LHCN-M2 (cell line): ENCODE measurements around the gene NACA2. TPM values are rescaled to one million over a fixed set of nuclear protein-coding genes. Genes with fewer than 3 reads are reported as not detected.
"Not testable (repeated sequence)": the region's sequence is repeated elsewhere in the genome, so short reads cannot be mapped to it uniquely, and the experiment has no call there.

ENCODE experiments used
- DNase-seq: peaks from one replicate; pipeline ENCODE4 v3.0.0-alpha.2; 2012; ENCODE audit warnings: low read depth
- total RNA-seq: library from RNA; depleted of rRNA; stranded (reverse); fragments of >200 nt; gene quantifications from 2 replicates; pipeline ENCODE4 v1.2.3, GENCODE V29; 2014

The NACA2 gene
- total RNA-seq, 1 experiment from 2014 or later: not detected

- DNase-seq: no peak
These were observed 12.4 kb downstream of the NACA2 start for GRCh38 chr17:61578645-61579044.

DNA sequence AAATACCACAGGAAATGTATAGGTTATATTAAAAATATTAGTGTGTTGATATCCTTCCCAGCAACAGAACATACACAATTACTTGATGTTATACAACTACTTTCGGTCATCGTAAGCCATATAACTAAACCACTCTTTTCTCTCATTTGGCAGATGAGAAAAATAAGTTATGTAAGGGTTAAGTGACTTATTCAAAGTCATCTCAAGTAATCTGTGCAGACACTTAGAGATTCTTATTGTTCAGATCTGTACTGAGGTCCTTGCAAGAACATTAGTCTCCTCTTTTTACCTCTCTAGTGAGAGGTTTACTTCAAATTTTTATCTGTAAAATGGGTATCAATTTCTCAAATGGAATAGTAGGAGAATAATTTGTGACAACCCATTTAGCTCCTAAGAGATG, 15.0 kb downstream of the NACA2 start:
- no peak for DNase-seq

DNA sequence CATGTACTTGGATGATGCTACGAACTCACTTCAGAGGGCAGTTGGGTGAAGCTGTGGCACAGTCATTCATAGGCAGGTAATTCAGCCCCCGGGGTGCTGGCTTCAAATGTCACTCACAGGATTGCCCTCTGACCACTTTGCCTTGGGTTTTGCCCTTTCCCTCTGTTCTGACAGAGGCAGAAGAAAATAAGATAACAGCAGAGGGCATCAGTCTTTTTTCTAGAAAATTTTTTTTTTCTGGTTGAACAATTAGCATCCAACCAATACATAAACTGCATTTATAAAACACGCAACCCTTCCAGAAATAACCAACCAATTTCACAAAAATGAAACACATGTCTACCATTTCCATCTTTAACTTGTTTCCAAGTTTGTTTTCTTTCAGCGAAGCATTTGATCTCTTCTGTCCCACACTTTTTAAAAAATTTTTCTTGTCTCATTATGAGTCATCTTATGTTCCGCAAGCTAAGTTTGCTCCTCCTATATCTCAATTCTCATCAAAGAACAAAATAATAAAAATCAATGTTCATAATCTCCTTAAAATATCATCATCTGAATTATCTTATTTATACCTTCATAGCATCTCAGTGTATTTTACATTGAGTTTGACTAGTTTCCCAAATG, 15.6 kb downstream of the NACA2 start:
- no peak for DNase-seq

- DNase-seq: peak; percentile 58
These were observed 16.3 kb downstream of the NACA2 start for GRCh38 chr17:61574542-61575351.

- not testable (repeated sequence) for DNase-seq
These were observed 18.5 kb downstream of the NACA2 start for GRCh38 chr17:61572547-61572946.

DNA sequence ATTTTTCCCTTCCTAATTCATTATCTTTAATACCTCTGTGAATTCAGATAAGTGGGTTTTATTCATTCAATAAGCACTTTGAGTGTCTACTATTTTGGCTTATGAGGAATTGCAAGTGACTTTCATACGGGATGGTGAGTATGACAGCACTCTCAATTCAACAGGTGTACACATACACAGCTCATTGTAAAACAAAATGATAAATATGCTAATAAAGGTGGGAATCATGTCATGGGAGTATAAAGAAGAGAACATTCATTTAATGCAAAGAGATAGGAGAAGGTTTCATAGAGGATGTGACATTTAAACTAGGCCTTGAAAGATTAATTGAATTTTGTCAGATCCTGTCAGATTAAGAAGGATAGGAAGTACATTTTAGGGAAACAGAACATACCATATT, 19.4 kb downstream of the NACA2 start:
- no peak for DNase-seq

DNA sequence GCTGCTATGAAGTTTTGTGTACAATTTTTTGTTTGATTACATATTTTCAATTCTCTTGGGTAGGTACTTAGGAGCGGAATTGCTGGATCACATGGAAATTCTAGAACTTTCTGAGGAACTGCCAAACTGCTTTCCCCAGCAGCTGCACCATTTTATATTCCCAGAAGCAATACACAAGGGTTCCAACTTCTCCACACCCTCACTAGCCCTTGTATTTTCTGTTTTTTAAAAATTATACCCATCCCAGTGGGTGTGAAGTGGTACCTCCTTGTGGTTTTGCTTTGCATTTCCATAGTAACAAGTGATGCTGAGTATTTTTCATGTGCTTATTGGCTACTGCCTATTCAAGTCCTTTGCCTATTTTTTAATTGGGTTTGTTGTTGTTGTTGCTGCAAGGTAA, 20.9 kb downstream of the NACA2 start:
- peak; percentile 16 for DNase-seq

DNA sequence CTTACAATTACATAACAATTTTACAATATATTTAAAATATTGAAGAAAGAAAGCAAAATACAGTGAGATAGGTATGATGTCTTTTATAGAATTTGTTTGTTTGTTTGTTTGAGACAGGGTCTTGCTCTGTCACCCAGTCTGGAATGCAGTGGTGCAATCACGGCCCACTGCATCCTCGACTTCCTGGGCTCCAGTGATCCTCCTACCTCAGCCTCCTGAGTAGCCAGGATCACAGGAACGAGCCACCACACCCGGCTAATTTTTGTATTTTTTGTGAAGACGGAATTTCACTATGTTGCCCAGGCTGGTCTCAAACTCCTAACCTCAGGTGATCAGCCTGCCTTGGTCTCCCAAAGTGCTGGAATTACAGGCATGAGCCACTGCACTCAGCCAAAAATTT, 21.5 kb downstream of the NACA2 start:
- DNase-seq: not testable (repeated sequence)

- DNase-seq: no peak
These were observed 22.6 kb downstream of the NACA2 start for GRCh38 chr17:61568219-61569072.

GRCh38 chr17:61567045-61567802, 23.8 kb downstream of the NACA2 start:
- DNase-seq: no peak

- not testable (repeated sequence) for DNase-seq
These were observed 24.6 kb downstream of the NACA2 start for GRCh38 chr17:61566448-61566847.

DNA sequence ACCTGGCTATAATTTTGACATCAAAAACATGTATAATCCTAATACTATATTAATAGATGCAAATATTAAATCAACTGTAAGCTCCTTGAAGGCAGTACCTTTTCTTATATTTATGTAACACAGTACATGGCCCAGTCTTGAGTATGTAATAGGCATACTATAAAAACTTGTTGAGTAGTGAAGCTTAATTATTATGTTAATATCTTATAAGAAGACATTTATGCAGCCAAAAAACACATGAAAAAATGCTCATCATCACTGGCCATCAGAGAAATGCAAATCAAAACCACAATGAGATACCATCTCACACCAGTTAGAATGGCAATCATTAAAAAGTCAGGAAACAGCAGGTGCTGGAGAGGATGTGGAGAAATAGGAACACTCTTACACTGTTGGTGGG, 25.2 kb downstream of the NACA2 start:
- not testable (repeated sequence) for DNase-seq

- DNase-seq: no peak
These were observed 25.8 kb downstream of the NACA2 start for GRCh38 chr17:61565213-61565612.

DNA sequence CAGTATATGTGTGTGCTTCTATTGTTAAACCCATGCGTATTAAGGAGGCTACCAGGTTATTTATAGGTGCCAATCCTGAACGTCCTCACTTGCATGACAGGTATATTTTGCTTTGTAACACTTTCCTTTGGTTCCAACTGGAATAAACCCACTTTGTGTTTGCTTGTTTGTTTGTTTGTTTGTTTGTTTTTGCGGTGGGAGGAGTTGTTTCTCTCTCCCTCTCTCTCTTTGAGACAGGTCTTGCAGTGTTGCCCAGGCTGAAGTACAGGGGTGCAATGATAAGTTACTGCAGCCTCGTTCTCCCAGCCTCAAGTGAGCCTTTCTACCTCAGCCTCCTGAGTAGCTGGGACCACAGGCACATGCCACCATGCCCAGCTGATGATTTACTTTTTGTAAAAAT, 28.7 kb downstream of the NACA2 start:
- DNase-seq: no peak

- DNase-seq: no peak
These were observed 29.7 kb downstream of the NACA2 start for GRCh38 chr17:61561354-61561753.

- DNase-seq: no peak
These were observed 30.9 kb downstream of the NACA2 start for GRCh38 chr17:61560071-61560470.

GRCh38 chr17:61556224-61557188, 34.5 kb downstream of the NACA2 start:
- DNase-seq: no peak

DNA sequence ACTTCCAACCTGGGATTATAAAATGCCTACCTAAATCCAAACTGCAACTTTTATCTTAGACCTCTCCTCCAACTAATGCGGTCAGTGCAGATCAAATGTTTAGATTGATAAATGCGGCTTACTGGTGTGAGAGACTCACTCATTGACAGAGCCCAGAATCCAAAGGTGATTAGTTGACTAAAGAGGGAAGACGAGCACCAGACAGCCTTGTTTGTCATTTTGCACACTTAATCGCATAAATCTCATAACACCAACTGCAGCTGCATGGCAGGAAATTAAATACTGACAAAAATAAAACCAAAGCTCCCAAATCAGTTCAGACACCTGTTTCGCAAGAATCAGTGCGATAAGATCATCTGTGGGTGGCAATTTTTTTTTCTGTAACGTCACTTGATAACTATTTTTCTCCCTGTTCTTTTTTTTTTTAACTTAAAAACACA, 35.9 kb downstream of the NACA2 start:
- DNase-seq: no peak

DNA sequence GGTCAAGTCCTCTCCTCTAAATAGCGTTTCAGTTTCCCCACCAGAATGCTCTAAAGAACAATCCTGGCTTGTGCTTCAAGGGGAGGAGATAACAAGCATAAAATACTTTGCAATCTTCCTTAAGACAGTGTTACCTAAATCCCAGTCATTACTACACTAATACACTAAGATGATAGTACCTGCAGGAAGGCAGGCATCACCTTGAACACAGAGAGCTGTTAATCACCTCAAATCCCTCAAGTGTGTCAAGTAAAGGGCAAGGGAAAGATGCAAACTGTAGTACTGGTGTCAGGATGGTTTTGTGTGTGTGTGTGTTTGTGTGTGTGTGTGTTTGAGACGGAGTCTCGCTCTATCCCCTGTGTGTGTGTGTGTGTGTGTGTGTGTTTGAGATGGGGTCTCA, 36.8 kb downstream of the NACA2 start:
- DNase-seq: no peak

DNA sequence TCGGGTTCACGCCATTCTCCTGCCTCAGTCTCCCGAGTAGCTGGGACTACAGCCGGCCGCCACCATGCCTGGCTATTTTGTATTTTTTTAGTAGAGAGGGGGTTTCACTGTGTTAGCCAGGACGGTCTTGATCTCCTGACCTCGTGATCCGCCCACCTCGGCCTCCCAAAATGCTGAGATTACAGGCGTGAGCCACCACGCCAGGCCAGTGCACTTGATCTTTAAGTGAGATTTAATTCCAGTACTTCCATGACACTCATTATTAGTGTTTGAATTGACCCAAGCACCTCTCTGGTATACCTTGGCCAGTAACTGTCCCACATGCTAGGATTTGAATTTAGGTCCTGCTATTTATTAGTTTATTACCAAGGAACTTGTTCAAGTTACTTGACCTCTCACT, 38.5 kb downstream of the NACA2 start:
- DNase-seq: not testable (repeated sequence)
